HL-60 (cell line): ENCODE measurements around the gene ZBTB2.

ENCODE experiments used
- GABPA ChIP-seq: IDR thresholded peaks from 2 replicates; pipeline ENCODE4 v1.6.1; 2012; ENCODE audit warnings: low read depth
- POLR2AphosphoS5 ChIP-seq: IDR thresholded peaks from 2 replicates; pipeline ENCODE4 v1.6.1; 2012; ENCODE audit warnings: low read depth
- TF ChIP-seq, protein P1 (sequence below): IDR thresholded peaks from one replicate; pipeline ENCODE4 v1.5.1; 2011; ENCODE audit warnings: low read length, control low read depth, inconsistent platforms; ENCODE audit not compliant: insufficient read depth

DNA sequence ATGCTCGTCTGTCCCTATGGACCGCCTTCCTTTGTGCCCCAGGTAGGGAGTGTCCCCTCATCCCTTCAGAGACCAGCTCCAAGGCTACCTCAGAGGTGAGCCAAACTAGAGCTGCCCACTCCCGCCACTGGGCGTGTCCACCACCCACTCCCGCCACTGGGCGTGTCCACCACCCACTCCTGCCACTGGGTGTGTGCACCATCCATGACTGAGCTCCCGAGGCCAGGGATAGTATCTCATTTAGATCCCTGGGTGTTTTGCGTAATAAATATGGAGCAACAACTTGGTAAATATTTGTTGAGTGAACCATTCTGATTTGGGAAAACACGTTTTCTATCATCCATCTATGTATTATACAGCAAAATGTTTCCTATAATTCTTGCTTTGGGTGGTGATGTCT lies 68.8 kb downstream of the ZBTB2 start:
- TF ChIP-seq POLR2AphosphoS5 (no peak), GABPA (no peak)
- TF ChIP-seq, protein P1, sequence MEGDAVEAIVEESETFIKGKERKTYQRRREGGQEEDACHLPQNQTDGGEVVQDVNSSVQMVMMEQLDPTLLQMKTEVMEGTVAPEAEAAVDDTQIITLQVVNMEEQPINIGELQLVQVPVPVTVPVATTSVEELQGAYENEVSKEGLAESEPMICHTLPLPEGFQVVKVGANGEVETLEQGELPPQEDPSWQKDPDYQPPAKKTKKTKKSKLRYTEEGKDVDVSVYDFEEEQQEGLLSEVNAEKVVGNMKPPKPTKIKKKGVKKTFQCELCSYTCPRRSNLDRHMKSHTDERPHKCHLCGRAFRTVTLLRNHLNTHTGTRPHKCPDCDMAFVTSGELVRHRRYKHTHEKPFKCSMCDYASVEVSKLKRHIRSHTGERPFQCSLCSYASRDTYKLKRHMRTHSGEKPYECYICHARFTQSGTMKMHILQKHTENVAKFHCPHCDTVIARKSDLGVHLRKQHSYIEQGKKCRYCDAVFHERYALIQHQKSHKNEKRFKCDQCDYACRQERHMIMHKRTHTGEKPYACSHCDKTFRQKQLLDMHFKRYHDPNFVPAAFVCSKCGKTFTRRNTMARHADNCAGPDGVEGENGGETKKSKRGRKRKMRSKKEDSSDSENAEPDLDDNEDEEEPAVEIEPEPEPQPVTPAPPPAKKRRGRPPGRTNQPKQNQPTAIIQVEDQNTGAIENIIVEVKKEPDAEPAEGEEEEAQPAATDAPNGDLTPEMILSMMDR = no peak
